ENCODE measurements around the gene FNDC10.

Gene FNDC10

GRCh38 chr1:1627829-1628753, 28.2 kb upstream of the FNDC10 start:
- in situ Hi-C loops (cut with MboI; ENCODE audit: low sequenced_read_pairs) = no loop called here

DNA sequence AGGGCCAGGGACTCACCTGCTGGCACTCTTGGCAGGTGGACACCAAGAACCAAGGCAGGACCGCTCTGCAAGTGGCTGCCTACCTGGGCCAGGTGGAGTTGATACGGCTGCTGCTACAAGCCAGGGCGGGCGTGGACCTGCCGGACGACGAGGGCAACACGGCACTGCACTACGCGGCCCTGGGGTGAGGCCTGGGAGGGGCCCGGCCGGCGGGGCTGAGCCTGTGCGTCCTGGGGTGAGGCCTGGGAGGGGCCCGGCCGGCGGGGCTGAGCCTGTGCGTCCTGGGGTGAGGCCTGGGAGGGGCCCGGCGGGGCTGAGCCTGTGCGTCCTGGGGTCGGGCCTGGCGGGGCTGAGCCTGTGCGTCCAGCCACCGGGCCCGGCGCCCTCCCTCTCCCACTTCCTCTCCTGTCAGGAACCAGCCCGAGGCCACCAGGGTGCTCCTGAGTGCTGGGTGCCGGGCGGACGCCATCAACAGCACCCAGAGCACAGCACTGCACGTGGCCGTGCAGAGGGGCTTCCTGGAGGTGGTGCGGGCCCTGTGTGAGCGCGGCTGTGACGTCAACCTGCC, 27.4 kb upstream of the FNDC10 start:
- in situ Hi-C loops (cut with MboI; ENCODE audit: low sequenced_read_pairs) = no loop called here

DNA sequence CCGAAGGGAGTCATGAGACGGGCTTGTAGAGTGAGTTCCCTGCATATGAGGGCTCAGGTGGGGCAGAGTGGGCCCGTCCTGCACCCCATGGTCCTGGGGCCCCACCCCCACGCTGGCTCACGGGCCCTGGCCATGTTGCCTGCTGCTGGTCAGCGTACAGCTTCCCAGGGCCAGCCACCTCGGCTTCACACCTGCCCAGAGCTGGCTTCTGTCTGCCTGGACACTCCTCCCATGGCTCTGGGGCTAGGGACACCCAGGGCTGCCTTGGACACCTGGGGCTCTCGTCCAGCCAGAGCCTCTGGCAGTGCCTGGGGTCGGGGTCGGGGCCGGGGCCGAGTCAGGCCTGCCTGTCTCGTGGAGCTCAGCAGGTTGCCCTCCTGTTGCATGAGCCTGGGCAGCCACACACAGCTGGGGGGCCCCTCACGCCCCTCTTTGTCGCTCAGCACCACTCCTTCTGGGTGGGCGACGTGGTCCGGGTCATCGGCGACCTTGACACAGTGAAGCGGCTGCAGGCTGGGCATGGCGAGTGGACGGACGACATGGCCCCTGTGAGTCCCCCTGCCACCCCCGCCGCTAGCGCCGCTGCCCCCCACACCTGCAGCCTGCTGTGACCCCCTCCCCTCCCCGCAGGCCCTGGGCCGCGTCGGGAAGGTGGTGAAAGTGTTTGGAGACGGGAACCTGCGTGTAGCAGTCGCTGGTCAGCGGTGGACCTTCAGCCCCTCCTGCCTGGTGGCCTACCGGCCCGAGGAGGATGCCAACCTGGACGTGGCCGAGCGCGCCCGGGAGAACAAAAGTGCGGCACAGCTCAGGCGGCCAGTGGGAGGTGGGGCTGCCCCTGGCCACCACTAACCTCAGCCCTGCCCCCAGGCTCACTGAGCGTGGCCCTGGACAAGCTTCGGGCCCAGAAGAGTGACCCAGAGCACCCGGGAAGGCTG, 26.5 kb upstream of the FNDC10 start:
- in situ Hi-C loops (cut with MboI; ENCODE audit: low sequenced_read_pairs) = no loop called here

DNA sequence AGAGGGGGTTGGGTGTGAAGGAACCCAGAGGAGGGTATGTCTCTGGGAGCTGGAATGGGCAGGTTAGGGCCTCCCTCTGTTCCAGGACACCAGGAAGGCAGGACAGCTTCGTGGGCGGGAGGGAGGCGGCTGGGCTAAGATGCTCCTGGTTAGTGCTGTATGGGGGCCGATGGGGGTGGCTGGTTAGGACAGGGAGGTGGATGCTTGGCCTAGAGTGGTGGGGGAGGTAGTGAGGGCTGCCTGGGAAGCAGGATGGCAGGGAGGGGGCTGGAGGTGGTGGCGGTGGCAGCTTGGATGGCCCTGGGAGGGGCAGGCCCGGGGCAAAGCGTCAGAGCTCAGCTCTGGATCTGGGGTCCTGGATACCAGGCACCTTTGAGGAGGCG, 25.9 kb upstream of the FNDC10 start:
- in situ Hi-C loops (cut with MboI; ENCODE audit: low sequenced_read_pairs) = no loop called here

- in situ Hi-C loops (cut with MboI; ENCODE audit: low sequenced_read_pairs) = no loop called here
Measured at GRCh38 chr1:1625404-1625775, 25.5 kb upstream of the FNDC10 start.

DNA sequence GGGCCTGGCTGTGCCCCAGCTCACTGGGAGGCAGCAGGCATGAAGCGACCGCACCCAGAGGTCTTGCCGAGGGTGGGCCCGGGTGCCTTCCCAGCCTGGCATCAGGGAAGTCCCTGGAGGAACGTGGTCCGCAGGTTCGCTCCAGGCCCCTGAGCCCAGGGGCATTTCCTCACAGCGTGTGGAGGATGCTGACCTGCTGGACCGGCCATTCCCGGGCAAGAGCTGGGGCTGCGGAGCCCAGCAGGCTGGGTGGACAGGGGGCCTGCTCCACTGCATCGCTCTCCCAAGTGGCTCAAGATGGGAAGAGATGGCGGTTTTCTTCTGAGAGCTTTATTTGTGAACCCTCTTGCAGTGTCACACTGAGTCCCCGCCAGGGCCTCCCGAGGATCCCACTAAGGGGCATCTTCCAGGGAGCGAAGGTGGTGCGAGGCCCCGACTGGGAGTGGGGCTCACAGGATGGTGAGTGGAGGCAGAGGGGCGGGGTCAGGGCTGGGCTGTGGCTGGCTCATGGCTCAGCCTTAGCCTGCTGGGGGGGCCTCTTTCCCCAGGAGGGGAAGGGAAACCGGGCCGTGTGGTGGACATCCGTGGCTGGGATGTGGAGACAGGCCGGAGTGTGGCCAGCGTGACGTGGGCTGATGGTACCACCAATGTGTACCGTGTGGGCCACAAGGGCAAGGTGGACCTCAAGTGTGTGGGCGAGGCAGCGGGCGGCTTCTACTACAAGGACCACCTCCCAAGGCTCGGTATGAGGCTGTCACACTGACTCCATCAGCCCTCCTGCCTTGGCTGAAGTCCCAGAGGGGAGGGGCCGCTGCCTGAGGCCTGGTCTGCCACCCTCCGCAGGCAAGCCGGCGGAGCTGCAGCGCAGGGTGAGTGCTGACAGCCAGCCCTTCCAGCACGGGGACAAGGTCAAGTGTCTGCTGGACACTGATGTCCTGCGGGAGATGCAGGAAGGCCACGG, 24.8 kb upstream of the FNDC10 start:
- in situ Hi-C loops (cut with MboI; ENCODE audit: low sequenced_read_pairs) = no loop called here

GRCh38 chr1:1623631-1624442, 23.9 kb upstream of the FNDC10 start:
- in situ Hi-C loops (cut with MboI; ENCODE audit: low sequenced_read_pairs) = no loop called here

GRCh38 chr1:1623181-1623630, 23.3 kb upstream of the FNDC10 start:
- in situ Hi-C loops (cut with MboI; ENCODE audit: low sequenced_read_pairs) = no loop called here

- in situ Hi-C loops (cut with MboI; ENCODE audit: low sequenced_read_pairs) = no loop called here
Measured at GRCh38 chr1:1622788-1623094, 22.8 kb upstream of the FNDC10 start.

DNA sequence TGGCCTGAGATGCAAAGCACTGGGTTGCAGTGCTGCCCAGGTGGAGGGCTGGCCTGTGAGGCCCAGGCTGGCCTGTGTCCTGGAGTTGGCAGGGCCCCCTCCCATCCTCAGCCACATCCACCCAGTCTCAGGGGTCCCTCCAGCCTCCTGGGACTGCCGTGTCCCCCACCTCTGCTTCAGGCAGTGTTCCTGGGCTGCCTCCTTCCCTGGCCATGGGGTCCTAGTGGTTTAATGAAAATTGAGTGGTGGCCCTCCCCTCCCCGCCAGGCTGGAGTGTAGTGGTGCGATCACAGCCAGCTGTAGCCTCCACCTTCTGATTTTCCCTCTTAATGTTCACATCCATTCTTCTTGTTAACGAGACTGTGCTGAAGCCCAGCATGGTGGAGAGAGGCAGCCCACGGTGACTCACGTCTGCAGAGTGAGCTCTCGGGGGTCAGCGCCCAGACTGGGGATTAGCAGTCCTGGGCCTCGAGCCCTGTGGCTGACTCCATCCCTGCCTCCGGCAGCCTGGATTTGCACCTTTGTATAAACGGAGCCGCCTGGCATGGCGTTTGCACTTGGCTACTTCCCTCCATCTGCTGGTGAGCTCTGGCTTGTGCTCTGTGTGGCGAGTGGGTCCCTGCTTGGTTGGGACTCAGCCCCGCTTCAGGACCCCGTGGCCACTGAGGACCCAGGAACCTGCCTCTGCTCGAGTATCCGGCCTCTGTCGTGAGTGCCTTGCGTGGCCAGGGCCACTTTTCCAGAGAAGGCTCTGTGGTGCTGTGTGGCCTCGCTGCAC, 22.3 kb upstream of the FNDC10 start:
- in situ Hi-C loops (cut with MboI; ENCODE audit: low sequenced_read_pairs) = no loop called here

DNA sequence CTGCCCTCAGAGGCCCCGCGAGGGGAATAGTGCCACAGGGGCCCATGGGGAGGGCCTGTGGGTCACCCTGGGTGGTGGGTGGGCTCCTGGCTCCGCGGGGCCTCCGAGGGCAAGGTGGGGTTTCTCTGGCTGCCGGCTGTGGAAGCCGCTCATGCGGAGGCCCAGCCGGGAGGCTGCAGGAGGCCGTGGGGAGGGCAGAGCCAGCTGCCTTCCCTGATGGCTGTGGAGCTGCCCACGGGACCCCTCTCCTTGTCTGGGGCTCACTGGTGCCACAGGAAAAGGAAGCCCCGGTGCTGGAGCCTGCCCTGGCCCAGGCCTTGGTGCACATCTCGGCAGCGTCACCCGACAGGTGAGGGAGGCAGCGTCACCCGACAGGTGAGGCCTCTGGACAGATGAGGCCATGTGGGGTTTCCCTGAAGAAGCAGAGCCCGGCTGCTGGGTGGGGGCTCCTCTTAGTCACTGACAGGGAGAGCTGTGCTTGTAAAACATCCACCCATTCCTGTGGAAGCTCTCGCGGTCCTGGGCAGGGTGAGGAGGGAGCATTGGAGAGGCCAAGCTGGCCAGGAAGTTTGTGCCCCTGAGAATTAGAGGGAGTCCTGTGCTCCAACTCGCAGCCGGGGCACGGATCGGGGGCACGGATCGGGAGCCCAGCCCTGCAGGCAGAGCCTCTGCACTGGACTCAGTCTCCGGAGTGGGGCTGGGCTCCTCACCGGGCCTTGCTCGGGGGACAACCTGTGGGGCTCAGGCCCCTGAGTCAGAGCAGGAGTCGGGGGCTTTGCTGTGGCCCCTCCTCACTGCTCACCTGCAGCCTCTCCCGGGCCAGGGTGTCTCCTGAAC, 21.5 kb upstream of the FNDC10 start:
- in situ Hi-C loops (cut with MboI; ENCODE audit: low sequenced_read_pairs) = no loop called here

DNA sequence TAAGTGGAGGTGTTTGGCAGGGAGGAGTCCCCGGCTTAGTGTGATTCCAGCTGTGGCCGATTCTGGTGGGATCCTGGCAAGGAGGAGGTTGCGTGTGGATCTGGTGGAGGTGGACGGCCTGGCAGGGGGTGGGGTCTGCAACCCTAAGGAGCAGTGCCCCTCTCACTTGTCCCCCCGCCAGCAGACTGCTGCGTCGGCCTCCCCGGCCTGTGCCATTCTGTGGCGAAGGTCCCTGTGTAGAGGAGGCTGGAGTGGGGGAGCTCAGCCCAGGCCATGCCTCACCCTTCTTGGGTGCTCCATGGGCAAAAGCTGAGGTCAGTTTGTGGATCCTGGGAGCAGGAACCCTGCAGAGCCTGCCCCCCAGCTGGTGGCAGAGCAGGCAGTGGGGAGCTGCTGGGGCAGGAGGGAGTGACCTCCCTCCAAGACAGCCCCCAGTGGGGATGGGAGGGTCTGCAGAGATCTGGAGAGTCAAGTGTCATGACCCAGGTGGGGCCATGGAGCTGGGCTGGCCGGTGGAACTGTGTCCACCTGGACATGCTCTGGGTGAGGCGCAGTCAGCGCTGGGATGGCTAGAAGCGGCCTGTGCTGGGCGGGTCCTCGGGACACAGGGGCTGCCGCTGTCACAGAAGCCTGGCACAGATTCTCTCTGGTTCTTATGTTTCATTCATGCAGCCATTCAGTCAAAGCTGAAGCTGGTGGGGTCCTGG, 20.7 kb upstream of the FNDC10 start:
- in situ Hi-C loops (cut with MboI; ENCODE audit: low sequenced_read_pairs) = no loop called here

DNA sequence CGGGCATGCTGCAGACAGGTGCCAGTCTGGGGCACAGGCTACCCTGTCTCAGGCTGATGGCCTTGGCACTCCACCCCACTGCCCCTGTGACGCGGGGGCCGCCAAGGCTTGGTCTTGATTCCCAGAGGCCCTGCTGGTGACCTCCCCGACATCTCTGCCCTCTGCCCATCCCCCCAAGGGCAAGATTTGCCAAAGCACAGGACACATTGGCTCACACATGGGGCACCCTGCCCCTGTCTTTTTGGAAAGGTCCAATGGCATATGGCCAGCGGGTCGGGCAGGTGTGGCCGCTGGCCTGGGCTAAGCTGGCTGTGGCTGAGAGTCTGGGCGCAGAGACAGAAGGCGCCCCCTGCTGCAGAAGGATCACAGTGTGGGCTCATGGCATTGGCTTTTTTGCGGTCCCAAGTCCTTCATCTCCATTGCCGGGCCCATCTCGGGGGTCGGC, 20.0 kb upstream of the FNDC10 start:
- in situ Hi-C loops (cut with MboI; ENCODE audit: low sequenced_read_pairs) = no loop called here

DNA sequence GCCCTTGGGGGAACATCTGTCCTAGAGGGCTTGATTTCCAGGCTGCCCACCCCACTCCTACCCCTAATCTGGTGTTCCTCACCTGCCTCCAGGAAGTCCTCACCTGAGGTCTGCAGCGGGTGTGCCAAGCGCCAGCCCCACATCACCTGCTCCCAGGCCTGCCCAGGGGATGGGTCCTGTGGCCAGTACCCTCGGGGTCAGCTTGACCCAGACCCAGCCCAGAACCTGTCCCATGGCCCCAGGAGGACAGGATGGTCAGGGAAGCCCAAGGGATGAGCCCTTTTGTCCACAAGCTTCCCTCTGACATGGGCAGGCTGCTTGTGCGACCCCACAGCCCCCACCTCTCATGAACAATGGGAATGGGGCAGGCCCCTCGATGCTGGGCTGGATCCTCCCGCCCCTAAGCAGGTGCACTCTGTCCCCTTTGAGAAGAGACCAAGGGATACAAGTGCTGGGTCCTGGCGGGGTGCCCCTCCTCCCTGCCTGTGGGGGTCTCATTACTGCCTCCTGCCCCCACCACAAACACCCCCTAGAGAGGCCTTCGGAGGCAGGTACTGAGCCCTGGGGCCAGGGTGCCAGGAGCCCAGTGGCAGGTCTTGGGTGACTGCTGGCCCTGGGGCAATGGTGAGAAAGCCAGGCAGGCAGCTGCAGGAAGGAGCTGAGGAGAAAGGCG, 18.6 kb upstream of the FNDC10 start:
- in situ Hi-C loops (cut with MboI; ENCODE audit: low sequenced_read_pairs) = no loop called here

DNA sequence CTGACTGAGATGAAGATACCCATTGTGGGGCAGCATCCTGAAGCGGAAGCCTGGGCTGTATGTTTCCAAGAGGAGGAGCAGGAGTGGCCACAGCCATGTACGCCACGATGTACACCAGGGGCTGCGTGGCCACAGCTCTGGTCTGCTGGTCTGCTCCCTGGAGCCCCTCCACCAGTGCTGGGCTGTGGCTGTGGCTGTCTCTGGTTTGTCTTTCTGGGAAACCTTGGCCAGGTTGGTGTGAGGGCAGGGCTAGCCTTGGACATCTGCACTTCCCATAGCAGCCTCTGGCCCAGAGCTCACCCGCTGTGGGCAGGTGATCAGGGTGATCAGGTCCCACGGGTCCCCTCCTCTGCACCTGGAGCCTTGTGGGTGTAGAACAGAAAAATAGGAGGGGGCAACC, 18.0 kb upstream of the FNDC10 start:
- in situ Hi-C loops (cut with MboI; ENCODE audit: low sequenced_read_pairs) = no loop called here

DNA sequence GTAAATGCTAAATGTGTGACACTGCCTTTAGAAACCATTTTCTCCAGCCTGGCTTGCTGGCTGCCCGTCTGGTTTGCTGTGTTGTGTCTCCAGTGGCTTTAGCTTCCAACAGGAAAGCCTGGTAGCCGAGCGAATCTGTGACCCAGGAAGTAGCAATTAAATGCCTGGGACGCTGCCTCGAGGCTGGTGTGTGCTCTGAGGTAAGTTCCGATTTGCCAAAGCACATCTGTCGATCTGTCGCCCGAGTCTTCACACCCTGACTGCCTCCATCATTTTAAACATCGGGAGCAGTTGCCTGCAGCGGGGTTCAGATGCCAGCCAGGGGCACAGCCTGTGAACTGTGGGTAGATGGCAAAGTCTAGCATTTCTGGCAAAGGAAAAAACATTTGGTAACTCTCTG, 17.6 kb upstream of the FNDC10 start:
- in situ Hi-C loops (cut with MboI; ENCODE audit: low sequenced_read_pairs) = no loop called here

DNA sequence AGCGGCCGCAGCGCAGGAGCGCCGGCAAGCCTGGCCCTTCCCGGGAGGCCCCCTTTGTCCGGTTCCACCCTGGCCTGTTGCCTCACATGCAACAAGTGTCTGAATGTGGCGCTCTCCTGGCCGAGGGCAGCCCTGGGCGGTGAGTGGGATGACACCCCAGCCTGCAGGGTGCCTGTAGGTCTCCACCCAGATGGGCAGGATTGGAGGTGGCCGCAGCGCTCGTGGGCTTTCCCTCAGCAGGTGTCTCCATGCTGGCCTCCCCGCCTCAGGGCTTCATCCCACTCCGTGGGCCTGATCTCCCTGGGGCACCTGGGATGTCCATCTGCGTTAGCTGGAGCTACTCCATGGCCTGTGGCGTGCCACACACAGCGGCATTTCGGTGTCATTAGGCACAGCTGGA, 16.9 kb upstream of the FNDC10 start:
- in situ Hi-C loops (cut with MboI; ENCODE audit: low sequenced_read_pairs) = no loop called here

Data from HL-60/S4 (cell line).